ENCODE results near the gene LPIN2. TPM values are rescaled to one million over a fixed set of nuclear protein-coding genes. Genes with fewer than 3 reads are reported as not detected.
"Not testable (repeated sequence)": the region's sequence is repeated elsewhere in the genome, so short reads cannot be mapped to it uniquely, and the experiment has no call there.

The LPIN2 gene
- total RNA-seq, 5 donors from 2014 or later (not counting 1 experiment from before 2014, with no cell fraction given) = 78.9 to 107 (median 88.8) TPM

DNA sequence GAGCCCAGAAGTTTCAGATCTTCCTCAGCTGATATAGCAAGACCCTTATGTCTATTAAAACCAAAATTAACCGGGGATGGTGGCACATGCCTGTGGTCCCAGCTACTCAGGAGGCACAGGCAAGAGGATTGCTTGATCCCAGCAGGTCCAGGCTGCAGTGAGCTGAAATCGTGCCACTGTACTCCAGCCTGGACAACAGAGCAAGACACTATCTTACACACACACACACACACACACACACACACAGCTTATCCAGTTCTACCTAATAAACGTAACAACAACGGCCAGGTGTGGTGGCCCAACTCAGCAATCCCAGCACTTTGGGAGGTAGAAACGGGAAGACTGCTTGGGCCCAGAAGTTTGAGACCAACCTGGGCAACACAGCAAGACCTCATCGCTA, 7.5 kb downstream of the LPIN2 start:
- Mint-ChIP-seq H3K9me3 (peaks cover 2 to 7% (median 6%) of the 10 kb centered on the region in 3 donors), H3K27me3 (no peaks in the 10 kb centered on the region), H3K36me3 (peaks cover 49% of the 10 kb centered on the region), H3K4me1 (peaks cover 52 to 75% (median 68%) of the 10 kb centered on the region in 3 donors), H3K4me3 (peak overlapping the region in 1 of 3 donors; percentile 10), H3K27ac (peak overlapping the region in 1 of 2 donors; percentile 41)
- H3K27me3 ChIP-seq (replicated peaks in 1 of 2; ENCODE audit: control insufficient read depth in 2 of 2, extremely low read depth in 1 of 2, insufficient read depth in 2 of 2, low read length in 1 of 2) = no peaks in the 10 kb centered on the region
- whole genome bisulfite sequencing (ENCODE audit: insufficient coverage) = 91% methylated on average over 4 of the region's 6 CpGs
- ChIA-PET CTCF (interaction anchor here in 1 of 2 donors (0.5 kb wide), 1 partner anchor 19 kb away, joined by 6 read pairs; no protein-coding TSS in a partner anchor), POLR2A (interaction anchor here in 1 of 2 donors (0.6 kb wide), 2 partner anchors 12 to 268 kb away, joined by 3 to 6 read pairs; no protein-coding TSS in a partner anchor)
- peaks cover 0 to 4% of the 10 kb centered on the region in 2 experiments for H3K4me1 ChIP-seq (ENCODE audit: control insufficient read depth in 1 of 2, extremely low read depth in 1 of 2, insufficient read depth in 2 of 2, low read length in 2 of 2)
- H3K9me3 ChIP-seq = peaks cover 3% of the 10 kb centered on the region
- peaks cover 2 to 4% of the 10 kb centered on the region in 2 donors for H3K36me3 ChIP-seq (ENCODE audit: control insufficient read depth in 2 of 2, extremely low read depth in 1 of 2, insufficient read depth in 1 of 2, low read length in 1 of 2)
- DNase-seq (no peak), ATAC-seq (replicated peaks in 1 of 4) (no peak)
- H3K27ac ChIP-seq (ENCODE audit: low read length) = no peak overlapping the region
- H3K4me3 ChIP-seq (ENCODE audit: control insufficient read depth in 1 of 2, extremely low read depth in 1 of 2, low read length in 1 of 2) = no peak overlapping the region

DNA sequence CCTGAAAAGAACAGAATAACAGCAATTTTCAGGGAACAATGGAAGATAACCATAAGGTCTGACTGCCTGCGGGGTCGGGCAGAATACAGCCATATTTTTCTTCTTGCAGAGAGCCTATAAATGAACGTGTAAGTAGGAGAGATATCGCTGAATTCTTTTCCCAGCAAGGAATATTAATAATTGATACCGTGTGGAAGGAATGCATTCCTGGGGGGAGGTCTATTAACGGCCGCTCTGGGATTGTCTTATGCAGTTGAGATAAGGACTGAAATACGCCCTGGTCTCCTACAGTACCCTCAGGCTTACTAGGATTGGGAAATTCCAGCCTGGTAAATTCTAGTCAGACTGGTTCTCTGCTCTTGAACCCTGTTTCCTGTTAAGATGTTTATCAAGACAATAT, 9.2 kb downstream of the LPIN2 start:
- H3K27me3 ChIP-seq (replicated peaks in 1 of 2; ENCODE audit: control insufficient read depth in 2 of 2, extremely low read depth in 1 of 2, insufficient read depth in 2 of 2, low read length in 1 of 2); H3K9me3 ChIP-seq; H3K27me3 Mint-ChIP-seq; H3K4me3 Mint-ChIP-seq; H3K4me3 ChIP-seq (ENCODE audit: control insufficient read depth in 1 of 2, extremely low read depth in 1 of 2, low read length in 1 of 2); H3K36me3 ChIP-seq (ENCODE audit: control insufficient read depth in 2 of 2, extremely low read depth in 1 of 2, insufficient read depth in 1 of 2, low read length in 1 of 2); ATAC-seq (replicated peaks in 1 of 4); H3K9me3 Mint-ChIP-seq; H3K27ac ChIP-seq (ENCODE audit: low read length); POLR2A ChIA-PET; DNase-seq: not testable (repeated sequence)
- H3K36me3 Mint-ChIP-seq = peaks cover 45% of the 10 kb centered on the region
- H3K4me1 ChIP-seq (ENCODE audit: control insufficient read depth in 1 of 2, extremely low read depth in 1 of 2, insufficient read depth in 2 of 2, low read length in 2 of 2) = peaks cover 11 to 12% of the 10 kb centered on the region in 2 experiments
- H3K4me1 Mint-ChIP-seq = peaks cover 52 to 79% (median 72%) of the 10 kb centered on the region in 3 donors
- no CpG with 5 or more reads among the region's 8 CpGs for WGBS (ENCODE audit: insufficient coverage)
- H3K27ac Mint-ChIP-seq = peak overlapping the region; percentile 41 to 55
- CTCF ChIA-PET = interaction anchor here (0.5 to 1.1 kb wide), 2 partner anchors 58 to 353 kb away, joined by 3 read pairs; no protein-coding TSS in a partner anchor

DNA sequence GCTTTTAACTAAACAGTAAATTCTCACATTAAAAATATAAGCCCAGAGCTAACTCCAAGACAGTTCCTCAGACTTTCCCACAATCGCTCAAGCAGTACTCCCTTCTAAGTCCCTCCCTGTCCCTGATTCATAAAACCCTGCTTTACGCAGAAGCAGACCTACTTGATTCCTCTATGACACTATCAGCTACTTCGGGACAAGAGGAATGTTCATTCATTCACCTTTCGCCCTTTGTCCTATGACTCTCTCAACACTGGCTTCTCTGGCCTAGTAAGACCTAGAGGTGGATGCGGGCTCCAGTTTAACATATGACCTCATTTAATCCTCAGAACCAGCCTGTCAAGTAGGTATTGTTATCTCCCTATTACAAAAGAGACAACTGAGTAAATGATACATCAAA, 10.2 kb downstream of the LPIN2 start:
- Histone ChIP-seq H3K4me1 (ENCODE audit: control insufficient read depth in 1 of 2, extremely low read depth in 1 of 2, insufficient read depth in 2 of 2, low read length in 2 of 2) (peaks cover 20 to 21% of the 10 kb centered on the region in 2 experiments), H3K9me3 (peaks cover 3% of the 10 kb centered on the region), H3K27me3 (replicated peaks in 1 of 2; ENCODE audit: control insufficient read depth in 2 of 2, extremely low read depth in 1 of 2, insufficient read depth in 2 of 2, low read length in 1 of 2) (no peaks in the 10 kb centered on the region), H3K4me3 (ENCODE audit: control insufficient read depth in 1 of 2, extremely low read depth in 1 of 2, low read length in 1 of 2) (no peak overlapping the region), H3K36me3 (ENCODE audit: control insufficient read depth in 2 of 2, extremely low read depth in 1 of 2, insufficient read depth in 1 of 2, low read length in 1 of 2) (peaks cover 2 to 4% of the 10 kb centered on the region in 2 donors), H3K27ac (ENCODE audit: low read length) (no peak overlapping the region)
- peaks cover 41% of the 10 kb centered on the region for H3K36me3 Mint-ChIP-seq
- peaks cover 56 to 79% (median 77%) of the 10 kb centered on the region in 3 donors for H3K4me1 Mint-ChIP-seq
- WGBS (ENCODE audit: insufficient coverage) = 23% methylated on average over 2 of the region's 5 CpGs
- ChIA-PET POLR2A (interaction anchor here in 1 of 2 donors (0.5 kb wide), 1 partner anchor 15 kb away, joined by 5 read pairs; no protein-coding TSS in a partner anchor), CTCF (interaction anchor here (0.7 to 1.6 kb wide), 6 partner anchors 8 to 153 kb away, joined by 3 to 23 read pairs (median 4); no protein-coding TSS in a partner anchor)
- peaks cover 2 to 7% (median 6%) of the 10 kb centered on the region in 3 donors for H3K9me3 Mint-ChIP-seq
- no peak for DNase-seq
- no peak overlapping the region for H3K4me3 Mint-ChIP-seq
- peak overlapping the region; percentile 69 to 80 for H3K27ac Mint-ChIP-seq
- ATAC-seq (replicated peaks in 1 of 4) = no peak
- no peaks in the 10 kb centered on the region for H3K27me3 Mint-ChIP-seq

DNA sequence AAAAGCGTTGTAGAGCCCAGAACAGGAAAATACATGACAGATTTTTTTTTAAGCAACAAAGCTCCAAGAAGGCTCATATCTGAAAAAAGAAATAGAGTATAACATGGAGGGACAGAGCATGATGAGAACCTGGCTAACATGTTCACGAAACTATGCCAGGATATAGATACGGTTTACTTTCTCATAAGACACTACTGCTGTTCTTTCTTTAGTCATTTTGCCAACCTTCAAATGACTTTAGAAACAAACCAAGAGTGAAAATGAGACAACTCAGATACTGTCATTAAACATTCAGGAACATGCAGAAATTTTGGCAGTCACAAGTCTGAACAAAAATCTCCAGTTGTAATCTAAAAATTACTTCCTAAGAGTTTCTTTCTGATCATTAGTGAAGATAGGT, 14.3 kb downstream of the LPIN2 start:
- no peak for DNase-seq
- Histone ChIP-seq H3K36me3 (ENCODE audit: control insufficient read depth in 2 of 2, extremely low read depth in 1 of 2, insufficient read depth in 1 of 2, low read length in 1 of 2) (no peaks in the 10 kb centered on the region), H3K4me1 (ENCODE audit: control insufficient read depth in 1 of 2, extremely low read depth in 1 of 2, insufficient read depth in 2 of 2, low read length in 2 of 2) (peaks cover 32 to 39% of the 10 kb centered on the region in 2 experiments), H3K4me3 (ENCODE audit: control insufficient read depth in 1 of 2, extremely low read depth in 1 of 2, low read length in 1 of 2) (no peak overlapping the region), H3K27me3 (replicated peaks in 1 of 2; ENCODE audit: control insufficient read depth in 2 of 2, extremely low read depth in 1 of 2, insufficient read depth in 2 of 2, low read length in 1 of 2) (no peaks in the 10 kb centered on the region), H3K9me3 (peaks cover 3% of the 10 kb centered on the region), H3K27ac (ENCODE audit: low read length) (peak overlapping the region; percentile 85)
- peak overlapping the region; percentile 3 to 67 (median 39) for H3K4me3 Mint-ChIP-seq
- ATAC-seq (replicated peaks in 1 of 4) = peak; percentile 11 to 34 (median 17)
- H3K9me3 Mint-ChIP-seq = peaks cover 0 to 7% (median 2%) of the 10 kb centered on the region in 3 donors
- ChIA-PET CTCF (interaction anchor here (0.6 to 2.7 kb wide), 9 partner anchors 12 to 600 kb away, joined by 3 to 19 read pairs (median 4); no protein-coding TSS in a partner anchor), POLR2A (interaction anchor here (0.5 to 1.2 kb wide), 7 partner anchors 9 to 341 kb away, joined by 3 to 9 read pairs (median 4); no protein-coding TSS in a partner anchor)
- H3K4me1 Mint-ChIP-seq = peaks cover 69 to 87% (median 84%) of the 10 kb centered on the region in 3 donors
- no peaks in the 10 kb centered on the region for H3K27me3 Mint-ChIP-seq
- H3K27ac Mint-ChIP-seq = peak overlapping the region; percentile 87 to 98
- H3K36me3 Mint-ChIP-seq = peaks cover 26% of the 10 kb centered on the region
- no CpG with 5 or more reads among the region's 3 CpGs for WGBS (ENCODE audit: insufficient coverage)

DNA sequence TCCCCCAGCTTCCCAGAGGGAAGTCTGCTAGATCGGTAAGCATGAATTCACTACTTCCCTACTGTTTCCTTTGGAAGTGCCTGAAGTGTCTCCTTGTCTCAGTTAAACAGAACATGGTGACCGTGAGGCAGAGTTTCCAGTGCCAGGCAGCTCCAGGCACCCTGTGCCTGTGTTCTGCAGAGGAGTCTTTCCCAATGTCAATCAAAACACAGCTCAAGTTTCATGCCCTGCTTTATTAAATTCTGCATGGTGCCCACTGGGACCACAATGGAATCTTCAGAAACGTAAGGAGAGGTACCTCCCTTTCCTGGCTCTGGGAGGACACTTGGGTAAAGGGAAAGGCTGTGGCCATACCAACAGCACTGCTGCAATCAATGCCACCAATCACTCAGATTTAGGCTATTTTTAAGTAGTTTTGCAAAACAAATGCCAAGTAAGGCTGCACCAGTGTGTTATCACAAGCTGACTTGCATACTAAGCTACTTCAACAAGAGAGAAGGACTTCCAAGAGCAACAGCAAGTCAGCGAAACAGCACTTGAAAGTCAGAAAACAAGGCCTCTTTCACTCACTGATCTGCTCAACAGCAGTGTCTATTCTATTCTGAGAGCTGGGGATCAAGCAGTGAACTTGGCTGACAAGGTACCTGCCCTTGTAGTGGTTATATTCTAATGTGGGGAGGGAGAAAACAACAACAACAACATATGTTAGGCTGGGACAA, 14.9 kb downstream of the LPIN2 start:
- 66% methylated on average over 2 of the region's 4 CpGs for WGBS (ENCODE audit: insufficient coverage)
- Mint-ChIP-seq H3K27me3 (no peaks in the 10 kb centered on the region), H3K36me3 (peaks cover 24% of the 10 kb centered on the region), H3K4me1 (peaks cover 70 to 90% (median 88%) of the 10 kb centered on the region in 3 donors), H3K9me3 (peaks cover 0 to 7% (median 2%) of the 10 kb centered on the region in 3 donors), H3K27ac (peak overlapping the region; percentile 87 to 98), H3K4me3 (peak overlapping the region; percentile 3 to 67 (median 39))
- CTCF ChIA-PET = interaction anchor here (0.7 to 2.7 kb wide), 10 partner anchors 11 to 154 kb away, joined by 3 to 19 read pairs (median 4); no protein-coding TSS in a partner anchor
- Histone ChIP-seq H3K36me3 (ENCODE audit: control insufficient read depth in 2 of 2, extremely low read depth in 1 of 2, insufficient read depth in 1 of 2, low read length in 1 of 2) (no peaks in the 10 kb centered on the region), H3K27ac (ENCODE audit: low read length) (peak overlapping the region; percentile 85), H3K4me3 (ENCODE audit: control insufficient read depth in 1 of 2, extremely low read depth in 1 of 2, low read length in 1 of 2) (no peak overlapping the region), H3K27me3 (replicated peaks in 1 of 2; ENCODE audit: control insufficient read depth in 2 of 2, extremely low read depth in 1 of 2, insufficient read depth in 2 of 2, low read length in 1 of 2) (no peaks in the 10 kb centered on the region), H3K4me1 (ENCODE audit: control insufficient read depth in 1 of 2, extremely low read depth in 1 of 2, insufficient read depth in 2 of 2, low read length in 2 of 2) (peaks cover 35 to 39% of the 10 kb centered on the region in 2 experiments), H3K9me3 (peaks cover 3% of the 10 kb centered on the region)
- peak in 1 of 4 experiments; percentile 19 for ATAC-seq (replicated peaks in 1 of 4)
- DNase-seq = no peak
- POLR2A ChIA-PET = interaction anchor here (0.8 to 1.3 kb wide), 3 partner anchors 9 to 18 kb away, joined by 3 to 4 read pairs (median 3); no protein-coding TSS in a partner anchor

DNA sequence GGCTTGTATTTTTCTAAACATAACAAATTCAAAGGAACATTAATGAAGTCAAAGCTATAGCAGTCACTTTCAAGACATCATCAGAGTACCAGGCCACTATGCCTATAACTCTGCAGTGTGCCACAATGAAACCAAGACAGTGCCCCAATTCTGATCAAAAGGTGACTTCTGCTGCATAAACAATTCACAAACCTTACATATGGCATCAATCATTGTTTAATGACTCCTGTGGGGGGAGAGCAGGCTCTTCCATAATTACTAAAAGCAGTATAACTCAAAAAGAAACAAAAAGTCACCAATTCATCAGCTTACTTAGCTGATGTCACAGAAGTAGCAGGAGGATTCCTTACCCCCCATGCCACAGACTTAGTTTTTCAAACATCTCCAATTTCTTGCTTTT, 15.5 kb downstream of the LPIN2 start:
- ChIA-PET CTCF (interaction anchor here (0.7 to 2.7 kb wide), 8 partner anchors 11 to 154 kb away, joined by 3 to 19 read pairs (median 6); no protein-coding TSS in a partner anchor), POLR2A (interaction anchor here in 1 of 2 donors (1.2 to 1.3 kb wide), 2 partner anchors 10 to 17 kb away, joined by 3 to 4 read pairs; no protein-coding TSS in a partner anchor)
- peaks cover 35 to 41% of the 10 kb centered on the region in 2 experiments for H3K4me1 ChIP-seq (ENCODE audit: control insufficient read depth in 1 of 2, extremely low read depth in 1 of 2, insufficient read depth in 2 of 2, low read length in 2 of 2)
- peak overlapping the region; percentile 85 for H3K27ac ChIP-seq (ENCODE audit: low read length)
- peaks cover 3% of the 10 kb centered on the region for H3K9me3 ChIP-seq
- no peaks in the 10 kb centered on the region for H3K27me3 Mint-ChIP-seq
- H3K4me3 ChIP-seq (ENCODE audit: control insufficient read depth in 1 of 2, extremely low read depth in 1 of 2, low read length in 1 of 2) = no peak overlapping the region
- no peak for ATAC-seq (replicated peaks in 1 of 4)
- H3K36me3 Mint-ChIP-seq = peaks cover 19% of the 10 kb centered on the region
- H3K27ac Mint-ChIP-seq = peak overlapping the region; percentile 87 to 98
- peak overlapping the region in 1 of 3 donors; percentile 67 for H3K4me3 Mint-ChIP-seq
- DNase-seq = no peak
- peaks cover 66 to 90% (median 85%) of the 10 kb centered on the region in 3 donors for H3K4me1 Mint-ChIP-seq
- H3K9me3 Mint-ChIP-seq = peaks cover 0 to 7% (median 2%) of the 10 kb centered on the region in 3 donors
- H3K27me3 ChIP-seq (replicated peaks in 1 of 2; ENCODE audit: control insufficient read depth in 2 of 2, extremely low read depth in 1 of 2, insufficient read depth in 2 of 2, low read length in 1 of 2) = no peaks in the 10 kb centered on the region
- H3K36me3 ChIP-seq (ENCODE audit: control insufficient read depth in 2 of 2, extremely low read depth in 1 of 2, insufficient read depth in 1 of 2, low read length in 1 of 2) = no peaks in the 10 kb centered on the region
